Gastroesophageal sphincter (tissue), 3 donors: ENCODE data around the gene RFX8.

ENCODE experiments used
- CTCF ChIP-seq, 4 experiments: fragments of 200-600 bp in 2 of 4; fragments of 450-650 bp in 2 of 4; sonication (generic) in 1 of 4; IDR thresholded peaks; one replicate each; pipeline ENCODE4 v1.5.1; 2017 to 2019; ENCODE audit warnings: antibody characterized with exemption in 4 of 4, mild to moderate bottlenecking in 2 of 4, moderate library complexity in 2 of 4
- EP300 ChIP-seq: sonication (generic); formaldehyde crosslinking; IDR thresholded peaks from one replicate; pipeline ENCODE4 v1.6.1; 2017; ENCODE audit warnings: antibody characterized with exemption, mild to moderate bottlenecking
- POLR2A ChIP-seq, 2 donors: fragments of 450-650 bp; IDR thresholded peaks; one replicate each; pipeline ENCODE4 v1.6.1; 2017; ENCODE audit warnings: antibody characterized with exemption in 2 of 2, mild to moderate bottlenecking in 2 of 2, moderate library complexity in 1 of 2
- POLR2AphosphoS5 ChIP-seq: sonication (generic); formaldehyde crosslinking; IDR thresholded peaks from one replicate; pipeline ENCODE4 v1.6.1; 2017; ENCODE audit warnings: antibody characterized with exemption

DNA sequence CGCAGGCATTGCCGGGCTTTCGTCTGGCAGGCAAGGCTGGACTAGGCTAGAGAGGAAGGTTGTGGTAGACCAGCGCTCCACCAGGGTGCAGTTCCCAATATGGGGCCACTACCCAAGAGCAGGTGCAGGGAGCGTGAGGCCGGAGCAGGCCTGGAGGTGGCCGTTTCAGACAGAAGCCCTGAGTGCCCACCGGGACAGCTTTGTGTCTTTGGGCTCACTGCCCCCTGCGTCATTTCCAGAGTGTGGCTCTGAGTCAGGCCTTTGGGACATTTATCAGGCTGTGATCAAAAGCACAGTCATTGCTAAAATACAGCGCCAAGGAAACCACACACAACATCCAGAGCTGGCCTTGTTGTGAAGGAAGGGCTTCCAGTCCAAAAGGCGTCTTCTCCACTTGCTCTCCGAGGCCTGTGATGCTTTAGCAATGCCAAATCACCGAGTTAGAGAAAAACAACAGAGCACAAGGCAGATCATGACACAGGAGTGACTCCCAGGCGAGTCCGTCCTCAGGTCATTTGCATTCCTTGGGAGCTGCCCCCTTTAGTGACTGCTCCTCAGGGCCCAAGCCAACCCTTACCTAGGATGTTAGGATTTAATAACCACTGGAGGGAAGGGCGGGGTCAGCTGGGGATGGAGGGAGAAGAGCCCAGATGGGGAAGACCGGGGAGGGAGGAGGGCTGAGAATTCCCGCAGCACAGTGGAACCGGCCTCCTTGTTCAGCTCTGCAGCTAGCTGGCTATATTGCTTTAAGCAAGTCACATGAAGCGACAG lies 42.3 kb downstream of the RFX8 start:
- no peak for TF ChIP-seq CTCF (IDR thresholded peaks at IDR 0.05)
- no peak for TF ChIP-seq EP300
- TF ChIP-seq POLR2A (IDR thresholded peaks at IDR 0.05), result no peak
- no peak for TF ChIP-seq POLR2AphosphoS5
